BE2C (cell line): ENCODE results near the gene FAM193A.
"Not testable (repeated sequence)": the region's sequence is repeated elsewhere in the genome, so short reads cannot be mapped to it uniquely, and the experiment has no call there.

Source experiments
- DNase-seq: peaks from one replicate; pipeline ENCODE4 v3.0.0-alpha.2; 2020
- H3K27me3 ChIP-seq: fragments of 250-450 bp; sonication (Bioruptor Pico); 2 replicates; pipeline ENCODE4 v1.5.1; 2020; ENCODE audit warnings: mild to moderate bottlenecking
- H3K36me3 ChIP-seq: fragments of 250-450 bp; sonication (Bioruptor Pico); 2 replicates; pipeline ENCODE4 v1.5.1; 2020; ENCODE audit warnings: mild to moderate bottlenecking
- H3K4me1 ChIP-seq: fragments of 250-450 bp; sonication (Bioruptor Pico); 2 replicates; pipeline ENCODE4 v1.5.1; 2020
- H3K4me3 ChIP-seq: 2 replicates; pipeline ENCODE4 v1.5.1; 2011; ENCODE audit warnings: low read depth, low read length
- H3K9me3 ChIP-seq: fragments of 250-450 bp; sonication (Bioruptor Pico); 2 replicates; pipeline ENCODE4 v1.5.1; 2020
- CTCF ChIP-seq: IDR thresholded peaks from 2 replicates; pipeline ENCODE4 v1.5.1; 2012; ENCODE audit warnings: mild to moderate bottlenecking, low read depth, low read length

The FAM193A gene

GRCh38 chr4:2503809-2504208, 32.6 kb upstream of the FAM193A start:
- no peak for DNase-seq
- H3K9me3 ChIP-seq: no peaks in the 10 kb centered on the region
- H3K36me3 ChIP-seq: peaks cover 70% of the 10 kb centered on the region
- no peaks in the 10 kb centered on the region; the same call in 1 of the 2 replicates for H3K4me1 ChIP-seq
- H3K4me3 ChIP-seq: no peak overlapping the region
- TF ChIP-seq CTCF: no peak
- H3K27me3 ChIP-seq: no peaks in the 10 kb centered on the region

GRCh38 chr4:2507259-2507658, 29.2 kb upstream of the FAM193A start:
- no peaks in the 10 kb centered on the region for H3K9me3 ChIP-seq
- DNase-seq: no peak
- no peak overlapping the region for H3K4me3 ChIP-seq
- H3K4me1 ChIP-seq: no peaks in the 10 kb centered on the region
- TF ChIP-seq CTCF: no peak
- H3K36me3 ChIP-seq: peaks cover 67% of the 10 kb centered on the region
- no peaks in the 10 kb centered on the region for H3K27me3 ChIP-seq

GRCh38 chr4:2507855-2508254, 28.6 kb upstream of the FAM193A start:
- no peak overlapping the region for H3K4me3 ChIP-seq
- H3K4me1 ChIP-seq: no peaks in the 10 kb centered on the region
- H3K9me3 ChIP-seq: no peaks in the 10 kb centered on the region
- H3K36me3 ChIP-seq: peaks cover 73% of the 10 kb centered on the region
- TF ChIP-seq CTCF: no peak
- H3K27me3 ChIP-seq: no peaks in the 10 kb centered on the region
- no peak for DNase-seq

- no peaks in the 10 kb centered on the region for H3K4me1 ChIP-seq
- H3K4me3 ChIP-seq: no peak overlapping the region
- H3K27me3 ChIP-seq: no peaks in the 10 kb centered on the region
- H3K36me3 ChIP-seq: peaks cover 75% of the 10 kb centered on the region
- TF ChIP-seq CTCF: no peak
- H3K9me3 ChIP-seq: no peaks in the 10 kb centered on the region
- no peak for DNase-seq
Observed at GRCh38 chr4:2510351-2511259, 25.8 kb upstream of the FAM193A start.

GRCh38 chr4:2511645-2512131, 24.8 kb upstream of the FAM193A start:
- H3K36me3 ChIP-seq: peaks cover 74% of the 10 kb centered on the region
- no peak for TF ChIP-seq CTCF
- no peaks in the 10 kb centered on the region for H3K4me1 ChIP-seq
- H3K9me3 ChIP-seq: no peaks in the 10 kb centered on the region
- no peaks in the 10 kb centered on the region for H3K27me3 ChIP-seq
- no peak overlapping the region for H3K4me3 ChIP-seq
- DNase-seq: no peak

- H3K36me3 ChIP-seq: peaks cover 68% of the 10 kb centered on the region
- no peaks in the 10 kb centered on the region for H3K9me3 ChIP-seq
- DNase-seq: no peak
- no peak overlapping the region for H3K4me3 ChIP-seq
- H3K27me3 ChIP-seq: no peaks in the 10 kb centered on the region
- no peak for TF ChIP-seq CTCF
- H3K4me1 ChIP-seq: no peaks in the 10 kb centered on the region
Observed at GRCh38 chr4:2512396-2513135, 23.9 kb upstream of the FAM193A start.

GRCh38 chr4:2514193-2514592, 22.3 kb upstream of the FAM193A start:
- not testable (repeated sequence) for H3K4me3 ChIP-seq, H3K4me1 ChIP-seq, DNase-seq, H3K9me3 ChIP-seq, H3K27me3 ChIP-seq
- peaks cover 56% of the 10 kb centered on the region for H3K36me3 ChIP-seq

- not testable (repeated sequence) for H3K4me1 ChIP-seq, H3K27me3 ChIP-seq, H3K4me3 ChIP-seq, H3K9me3 ChIP-seq, DNase-seq
- H3K36me3 ChIP-seq: peaks cover 49% of the 10 kb centered on the region
Observed at GRCh38 chr4:2514944-2515343, 21.5 kb upstream of the FAM193A start.
